DMS53 (cell line): ENCODE data around the gene BCAS3.
"Not testable (repeated sequence)": the region's sequence is repeated elsewhere in the genome, so short reads cannot be mapped to it uniquely, and the experiment has no call there.

ENCODE experiments used
- DNase-seq: peaks from one replicate; lab custom pipeline; 2025; lab: John Stamatoyannopoulos, UW

The BCAS3 gene

GRCh38 chr17:61225178-61225882 is 547.7 kb downstream of the BCAS3 start:
- DNase-seq: no peak

DNA sequence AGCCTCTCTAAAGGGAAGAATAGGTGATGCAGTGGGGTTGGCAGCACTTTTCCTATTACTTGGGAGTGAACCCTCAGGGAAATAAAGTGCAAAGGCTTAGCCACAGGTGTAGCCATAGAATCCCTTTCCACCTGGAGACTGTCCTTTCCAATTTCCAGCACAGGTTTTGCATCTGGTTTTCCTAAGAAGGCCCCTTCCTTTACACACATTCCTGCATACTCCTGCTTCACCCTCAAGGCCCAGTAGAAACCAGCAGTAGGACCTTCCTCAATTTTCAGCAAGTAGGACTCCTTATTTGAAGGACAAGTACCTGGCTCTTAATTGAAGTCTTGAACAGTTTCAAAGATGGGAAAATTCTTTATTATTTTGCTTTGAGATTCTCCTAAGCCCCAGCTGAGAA is 550.2 kb downstream of the BCAS3 start:
- no peak for DNase-seq

- no peak for DNase-seq
Measured at GRCh38 chr17:61230461-61230860, 552.8 kb downstream of the BCAS3 start.

- DNase-seq: no peak
Measured at GRCh38 chr17:61230972-61231820, 553.5 kb downstream of the BCAS3 start.

DNA sequence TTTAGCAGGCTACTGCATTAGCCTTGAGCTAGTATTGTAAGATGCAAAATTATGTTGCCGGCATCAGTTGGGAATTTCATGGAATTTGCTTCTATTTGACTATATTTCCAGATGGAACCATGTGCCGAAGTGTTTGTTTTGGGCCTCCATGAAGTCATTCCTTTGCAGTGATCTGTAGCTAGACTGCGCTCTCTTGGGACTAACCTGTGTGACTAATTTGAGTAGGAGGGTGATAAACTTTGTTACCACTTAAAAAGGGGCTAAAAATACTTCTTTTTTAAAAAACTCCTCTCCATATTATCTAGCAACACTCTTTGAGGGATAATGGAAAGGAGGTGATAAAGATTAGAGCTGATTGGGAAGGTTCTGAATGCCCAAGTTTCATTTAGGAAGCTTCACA is 555.2 kb downstream of the BCAS3 start:
- no peak for DNase-seq

DNA sequence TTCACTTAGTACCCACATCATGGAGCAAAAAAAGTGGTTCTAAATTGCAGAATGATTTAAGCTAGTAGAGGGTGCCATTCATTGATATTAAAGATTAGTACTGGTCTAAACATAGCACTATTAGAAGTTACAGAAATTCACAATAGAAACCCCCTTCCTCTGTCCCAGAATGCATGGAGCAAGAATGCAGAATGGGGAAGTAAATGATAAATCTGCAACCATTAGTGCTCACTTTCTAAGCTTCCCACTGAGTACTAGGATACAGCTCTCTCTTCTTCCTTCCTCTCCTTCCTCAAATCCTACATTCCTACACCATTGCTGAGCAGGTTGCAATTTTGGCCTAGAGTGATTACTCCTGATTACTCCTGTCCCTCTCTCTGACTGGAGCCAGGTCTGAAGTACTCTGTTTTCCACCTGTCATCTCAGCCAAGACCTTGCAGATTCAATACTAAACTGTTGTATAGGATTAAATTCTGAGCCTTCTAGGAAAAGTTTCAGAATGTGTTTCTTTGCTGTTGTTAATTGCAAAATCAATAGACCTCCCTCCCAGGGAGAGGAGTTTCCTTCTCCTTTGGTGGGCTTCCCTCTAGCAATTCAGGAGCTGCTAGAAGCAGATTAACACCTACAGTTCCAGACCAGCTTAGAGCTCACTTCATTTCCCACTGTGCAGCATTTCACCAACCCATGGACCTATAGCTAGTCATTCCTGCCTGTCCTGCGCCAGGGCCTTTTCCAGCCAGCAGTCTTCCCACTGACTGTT is 556.5 kb downstream of the BCAS3 start:
- no peak for DNase-seq

DNA sequence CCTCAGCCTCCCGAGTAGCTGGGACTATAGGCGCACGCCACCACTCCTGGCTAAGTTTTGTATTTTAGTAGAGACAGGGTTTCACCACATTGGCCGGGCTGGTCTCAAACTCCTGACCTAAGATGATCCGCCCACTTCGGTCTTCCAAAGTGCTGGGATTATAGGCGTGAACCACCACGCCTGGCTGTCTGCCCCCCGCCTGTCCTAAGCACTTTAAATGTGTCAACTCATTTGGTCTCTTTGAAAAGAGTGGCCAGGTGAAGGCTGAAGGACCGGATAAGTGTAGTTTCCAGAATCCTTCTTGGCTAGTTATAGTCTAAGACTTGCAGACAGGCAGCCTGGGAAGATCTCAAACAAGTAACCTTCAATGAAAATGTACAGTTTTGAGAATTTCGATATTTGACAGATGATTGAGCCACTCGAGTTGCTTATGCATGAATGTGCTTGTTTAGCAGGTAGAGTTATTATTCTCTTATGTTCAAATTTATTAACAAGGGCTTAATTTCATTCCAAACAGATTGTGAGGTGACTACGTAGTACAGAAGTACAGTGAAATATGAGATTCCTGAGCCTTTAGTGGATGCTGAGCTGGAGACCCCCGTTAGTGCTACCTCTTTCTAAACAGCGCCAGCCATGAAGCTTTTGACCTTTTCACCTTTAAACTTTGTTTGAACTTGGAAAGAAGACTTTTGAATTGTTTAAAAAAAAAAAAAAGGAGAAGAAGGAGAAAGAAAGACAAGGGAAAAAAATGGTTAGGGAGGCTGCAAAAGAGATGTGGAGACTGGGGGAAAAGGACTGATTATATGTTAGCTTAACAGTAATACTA is 557.6 kb downstream of the BCAS3 start:
- no peak for DNase-seq

DNA sequence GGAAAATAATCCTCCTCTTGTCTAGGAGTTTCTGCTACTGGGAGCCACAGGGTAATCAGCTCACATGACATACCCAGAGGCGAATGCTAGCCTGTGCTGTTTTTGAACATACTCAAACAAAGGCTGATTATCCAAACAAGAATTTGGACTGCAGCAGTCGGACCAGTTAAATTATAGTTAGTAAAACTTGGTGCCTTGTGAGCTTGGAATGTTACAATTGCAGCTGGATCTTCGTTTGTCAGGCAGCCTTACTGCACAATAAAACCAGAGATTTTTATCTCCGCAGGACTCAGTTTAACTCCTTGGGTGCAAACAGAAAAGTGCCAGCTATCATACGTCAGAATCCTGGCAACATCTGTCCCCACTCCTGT is 558.2 kb downstream of the BCAS3 start:
- DNase-seq: no peak

- DNase-seq: no peak
Measured at GRCh38 chr17:61237275-61237674, 559.6 kb downstream of the BCAS3 start.

GRCh38 chr17:61238455-61238933 is 560.8 kb downstream of the BCAS3 start:
- no peak for DNase-seq

- no peak for DNase-seq
Measured at GRCh38 chr17:61239327-61239726, 561.7 kb downstream of the BCAS3 start.

- DNase-seq: no peak
Measured at GRCh38 chr17:61239953-61240352, 562.3 kb downstream of the BCAS3 start.

DNA sequence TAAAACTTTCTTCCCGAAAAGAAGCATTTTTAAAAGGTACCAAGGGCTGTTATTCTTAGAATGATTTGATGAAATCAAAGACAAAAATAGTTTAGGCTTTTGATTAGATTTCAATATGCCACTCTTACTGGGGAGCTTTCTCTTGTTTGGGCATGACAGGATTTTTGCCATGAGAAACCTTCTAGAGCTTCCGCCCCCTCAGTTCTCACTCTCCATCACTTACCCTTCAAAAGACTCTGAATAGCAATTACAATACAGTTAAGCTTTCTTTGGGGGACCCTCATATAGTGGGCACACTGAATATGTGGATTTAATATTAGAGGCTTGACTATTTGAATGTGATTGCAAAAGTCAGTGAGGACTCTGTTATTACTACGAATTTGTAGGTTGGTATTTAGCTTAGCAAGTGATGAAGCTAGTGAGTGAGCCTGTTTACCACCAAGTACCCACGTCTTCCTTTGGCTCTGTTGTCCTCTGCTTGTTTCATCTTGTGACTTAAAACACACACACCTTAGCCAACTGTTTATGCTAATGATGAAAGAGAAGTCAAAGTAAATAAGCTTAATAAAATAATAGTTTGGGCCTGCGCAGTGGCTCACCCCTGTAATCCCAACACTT is 563.3 kb downstream of the BCAS3 start:
- no peak for DNase-seq

DNA sequence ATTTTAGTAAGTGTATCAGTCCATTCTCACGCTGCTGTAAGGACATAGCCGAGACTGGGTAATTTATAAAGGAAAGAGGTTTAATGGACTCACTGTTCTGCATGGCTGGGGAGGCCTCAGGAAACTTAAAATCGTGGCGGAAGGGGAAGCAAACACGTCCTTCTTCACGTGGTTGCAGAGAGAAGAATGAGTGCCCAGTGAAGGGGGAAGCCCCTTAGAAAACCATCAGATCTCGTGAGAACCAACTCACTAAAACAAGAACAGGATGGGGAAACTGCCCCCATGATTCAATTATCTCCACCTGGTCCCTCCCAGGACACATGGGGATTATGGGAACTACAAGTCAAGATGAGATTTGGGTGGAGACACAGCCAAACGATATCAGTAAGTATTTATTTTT is 567.3 kb downstream of the BCAS3 start:
- DNase-seq: not testable (repeated sequence)

DNA sequence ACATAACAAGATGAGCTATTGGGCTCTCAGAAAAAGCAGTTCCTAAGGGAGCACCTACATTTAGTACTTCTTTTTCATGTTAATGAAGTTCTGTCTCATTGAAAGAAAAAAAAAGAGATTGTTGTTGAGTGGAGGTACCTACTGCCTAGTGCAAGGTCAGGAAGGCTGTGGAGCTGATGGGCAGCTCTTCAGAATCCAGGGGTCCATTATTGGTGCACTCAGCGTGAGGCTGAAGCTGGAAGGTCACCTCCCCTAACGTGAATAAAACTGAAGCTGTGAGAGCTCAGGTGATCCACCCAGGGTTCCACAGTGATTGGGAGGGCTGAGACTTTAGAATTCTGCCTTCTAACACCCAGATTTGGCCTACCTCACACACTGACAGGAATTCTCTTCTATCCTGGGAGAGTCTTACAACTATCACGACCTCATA is 568.1 kb downstream of the BCAS3 start:
- DNase-seq: no peak

- no peak for DNase-seq
Measured at GRCh38 chr17:61247439-61247838, 569.8 kb downstream of the BCAS3 start.

- DNase-seq: peak; percentile 10
Measured at GRCh38 chr17:61248399-61248798, 570.7 kb downstream of the BCAS3 start.

DNA sequence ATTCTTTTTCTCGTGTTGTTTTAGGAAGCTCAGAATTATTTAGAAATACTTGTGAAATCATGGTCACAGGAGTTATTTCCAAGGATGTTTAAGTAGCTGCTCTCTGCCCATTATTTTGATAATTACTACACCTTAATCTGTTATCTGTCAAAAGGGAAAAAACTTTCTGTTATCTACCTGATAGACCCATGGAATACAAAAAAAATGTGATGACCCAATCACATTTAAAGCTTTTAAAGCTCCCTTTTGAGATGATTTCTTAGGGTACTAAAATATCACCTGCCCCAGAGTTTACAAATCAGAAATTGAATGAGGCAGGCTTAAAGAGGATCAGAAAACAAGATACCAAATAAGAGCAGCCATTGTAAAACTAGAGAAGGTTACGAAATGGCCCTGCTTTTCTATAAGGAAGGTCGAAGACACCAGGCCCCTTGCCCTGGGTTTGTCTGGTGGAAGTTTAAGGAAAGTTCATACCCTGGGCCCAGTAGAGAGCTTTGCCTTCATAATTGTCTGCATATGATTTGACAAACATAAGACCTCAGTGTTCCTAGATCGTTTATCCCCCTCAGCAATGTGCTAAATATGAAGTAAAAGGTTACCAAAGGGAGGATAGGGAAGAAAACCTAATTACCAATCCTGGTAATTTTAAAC is 572.1 kb downstream of the BCAS3 start:
- DNase-seq: no peak

DNA sequence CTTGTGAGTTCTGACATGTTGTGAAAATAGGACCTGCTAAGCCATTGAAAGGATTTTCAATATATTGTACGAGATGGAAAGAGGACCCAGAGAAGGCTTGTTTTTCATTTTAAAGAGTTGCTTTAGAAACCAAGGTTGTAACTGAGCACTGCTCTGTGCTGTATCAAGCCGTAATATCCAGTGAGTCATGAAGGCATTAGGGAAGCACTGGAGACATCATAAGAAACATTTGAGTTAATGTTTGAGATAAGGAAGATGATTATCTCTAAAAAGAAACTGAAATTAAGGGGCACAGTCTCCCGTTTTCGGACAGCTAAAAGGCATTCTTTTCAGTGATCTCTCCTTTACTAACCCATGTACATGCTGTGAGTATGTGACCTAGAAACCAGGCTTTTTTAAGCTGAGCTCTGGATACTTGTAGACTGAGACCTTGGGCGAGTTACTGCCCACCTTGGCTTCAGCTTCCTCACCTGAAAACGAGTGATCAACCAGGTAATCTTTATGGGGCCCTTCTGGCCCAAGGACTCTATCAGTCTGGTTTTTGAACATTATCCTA is 572.8 kb downstream of the BCAS3 start:
- no peak for DNase-seq
